Ectodermal cell (in vitro differentiated cells): Measurements from ENCODE around the gene ERC2. TPM values are rescaled to one million over a fixed set of nuclear protein-coding genes. Genes with fewer than 3 reads are reported as not detected.
"Not testable (repeated sequence)": the region's sequence is repeated elsewhere in the genome, so short reads cannot be mapped to it uniquely, and the experiment has no call there.

Experiments used
- H3K27ac ChIP-seq: 2 replicates; pipeline ENCODE4 v1.7.0; 2013; ENCODE audit warnings: mild to moderate bottlenecking, low read depth, low read length; ENCODE audit not compliant: insufficient read depth, poor library complexity, severe bottlenecking
- H3K27me3 ChIP-seq: 2 replicates; pipeline ENCODE4 v1.7.0; 2013; ENCODE audit warnings: mild to moderate bottlenecking, low read length; ENCODE audit not compliant: insufficient read depth, control insufficient read depth, poor library complexity, severe bottlenecking
- H3K36me3 ChIP-seq: one replicate; pipeline ENCODE4 v1.7.0; 2013; ENCODE audit warnings: low read length; ENCODE audit not compliant: control insufficient read depth, insufficient read depth
- H3K4me1 ChIP-seq: one replicate; pipeline ENCODE4 v1.7.0; 2013; ENCODE audit warnings: low read length; ENCODE audit not compliant: control insufficient read depth, insufficient read depth
- H3K4me3 ChIP-seq: 2 replicates; pipeline ENCODE4 v1.7.0; 2013; ENCODE audit warnings: low read depth, low read length, control low read depth; ENCODE audit not compliant: insufficient read depth
- H3K9me3 ChIP-seq: 2 replicates; pipeline ENCODE4 v1.7.0; 2013; ENCODE audit warnings: mild to moderate bottlenecking, low read length, moderate library complexity; ENCODE audit not compliant: control insufficient read depth
- WGBS, 2 experiments: methylation state at CpG; one replicate each; pipeline ENCODE4 v1.1.7; 2013; ENCODE audit warnings: missing lambda C conversion rate in 2 of 2; 5-methylcytosine and 5-hydroxymethylcytosine counted together
- polyA plus RNA-seq, 4 experiments: library from polyadenylated mRNA; stranded (reverse); fragments of 50-300 nt; gene quantifications; one replicate each; pipeline ENCODE4 v1.2.3, GENCODE V29; 2013

Gene ERC2
- polyA plus RNA-seq (2013, experiment 1 of 4) = 10.3 TPM
- 10.7 TPM for polyA plus RNA-seq (2013, experiment 2 of 4)
- polyA plus RNA-seq (2013, experiment 3 of 4) = 7.2 TPM
- polyA plus RNA-seq (2013, experiment 4 of 4) = 9.8 TPM

GRCh38 chr3:56468184-56469106 is at the start of gene ERC2:
Gene ERC2 (minus strand): TSS chr3:56468467.
- H3K27ac ChIP-seq = peak within 1 kb of the TSS; percentile 50
- H3K4me3 ChIP-seq = peak within 1 kb of the TSS; percentile 76
- no peaks in the 10 kb centered on the region for H3K9me3 ChIP-seq
- whole genome bisulfite sequencing, 2 experiments = 5% methylated on average over 82 of the region's 82 CpGs
- H3K4me1 ChIP-seq = no peaks in the 10 kb centered on the region
- H3K36me3 ChIP-seq = no peaks in the 10 kb centered on the region
- H3K27me3 ChIP-seq = no peaks in the 10 kb centered on the region

- no peaks in the 10 kb centered on the region for H3K36me3 ChIP-seq
- H3K27ac ChIP-seq = no peak overlapping the region
- H3K4me3 ChIP-seq = no peak overlapping the region
- no peaks in the 10 kb centered on the region for H3K27me3 ChIP-seq
- H3K9me3 ChIP-seq = no peaks in the 10 kb centered on the region
- WGBS, 2 experiments = 77 to 98% methylated on average over 2 to 3 of the region's 3 CpGs
- H3K4me1 ChIP-seq = no peaks in the 10 kb centered on the region
Observed at GRCh38 chr3:56502738-56503137, 34.5 kb upstream of the ERC2 start.

- H3K4me3 ChIP-seq, H3K36me3 ChIP-seq, H3K27me3 ChIP-seq, H3K27ac ChIP-seq, H3K9me3 ChIP-seq, H3K4me1 ChIP-seq: not testable (repeated sequence)
- WGBS, 2 experiments = 93 to 94% methylated on average over 5 of the region's 5 CpGs
Observed at GRCh38 chr3:56496376-56496775, 28.1 kb upstream of the ERC2 start.

GRCh38 chr3:56494679-56495322 is 26.5 kb upstream of the ERC2 start:
- no peaks in the 10 kb centered on the region for H3K4me1 ChIP-seq
- no peak overlapping the region for H3K4me3 ChIP-seq

GRCh38 chr3:56491566-56491965 is 23.3 kb upstream of the ERC2 start:
- no peaks in the 10 kb centered on the region for H3K27me3 ChIP-seq
- no peaks in the 10 kb centered on the region for H3K4me1 ChIP-seq
- no peak overlapping the region for H3K27ac ChIP-seq
- no peak overlapping the region for H3K4me3 ChIP-seq
- no peaks in the 10 kb centered on the region for H3K36me3 ChIP-seq
- 93 to 94% methylated on average over 2 of the region's 2 CpGs for WGBS, 2 experiments
- H3K9me3 ChIP-seq = no peaks in the 10 kb centered on the region

More at GRCh38 chr3:56494679-56495322, 26.5 kb upstream of the ERC2 start:
- 6 to 7% methylated on average over 5 of the region's 5 CpGs for WGBS, 2 experiments
- Histone ChIP-seq H3K27me3 (no peaks in the 10 kb centered on the region), H3K9me3 (no peaks in the 10 kb centered on the region), H3K27ac (no peak overlapping the region), H3K36me3 (no peaks in the 10 kb centered on the region)

GRCh38 chr3:56488812-56489600 is 20.7 kb upstream of the ERC2 start:
- WGBS, 2 experiments = 78 to 83% methylated on average over 8 of the region's 8 CpGs
- Histone ChIP-seq H3K27me3 (no peaks in the 10 kb centered on the region), H3K4me1 (no peaks in the 10 kb centered on the region), H3K27ac (no peak overlapping the region), H3K36me3 (no peaks in the 10 kb centered on the region), H3K4me3 (no peak overlapping the region), H3K9me3 (no peaks in the 10 kb centered on the region)

- Histone ChIP-seq H3K36me3 (no peaks in the 10 kb centered on the region), H3K4me3 (no peak overlapping the region), H3K27ac (no peak overlapping the region), H3K9me3 (no peaks in the 10 kb centered on the region), H3K27me3 (no peaks in the 10 kb centered on the region), H3K4me1 (no peaks in the 10 kb centered on the region)
- WGBS, 2 experiments = 87 to 88% methylated on average over 2 of the region's 2 CpGs
Observed at GRCh38 chr3:56484525-56485032, 16.3 kb upstream of the ERC2 start.

- Histone ChIP-seq H3K9me3 (no peaks in the 10 kb centered on the region), H3K27me3 (no peaks in the 10 kb centered on the region), H3K4me1 (no peaks in the 10 kb centered on the region), H3K4me3 (no peak overlapping the region), H3K36me3 (no peaks in the 10 kb centered on the region), H3K27ac (no peak overlapping the region)
- WGBS, 2 experiments = 84 to 88% methylated on average over 4 of the region's 4 CpGs
Observed at GRCh38 chr3:56484122-56484521, 15.9 kb upstream of the ERC2 start.

- WGBS, 2 experiments = 83 to 89% methylated on average over 3 of the region's 3 CpGs
Observed at GRCh38 chr3:56477646-56478045, 9.4 kb upstream of the ERC2 start.

More at GRCh38 chr3:56477646-56478045, 9.4 kb upstream of the ERC2 start:
- Histone ChIP-seq H3K9me3 (no peaks in the 10 kb centered on the region), H3K36me3 (no peaks in the 10 kb centered on the region), H3K27me3 (no peaks in the 10 kb centered on the region), H3K27ac (no peak overlapping the region), H3K4me3 (no peak overlapping the region), H3K4me1 (no peaks in the 10 kb centered on the region)
